ENCODE results near the gene CELA3A.
"Not testable (repeated sequence)": the region's sequence is repeated elsewhere in the genome, so short reads cannot be mapped to it uniquely, and the experiment has no call there.

Gene CELA3A

GRCh38 chr1:21976703-21977239, 24.7 kb upstream of the CELA3A start, which contains the start of gene CELA3B:
CELA3B (plus strand) TSS chr1:21977022; CDS start chr1:21977040, 18 bp downstream.
- in situ Hi-C loops (cut with HindIII; ENCODE audit: low pct_unique_long_range_greater_than_20kb, low sequenced_read_pairs); DNase-seq (ENCODE audit: low read depth in 1 of 2, low spot score in 1 of 2): not testable (repeated sequence)

DNA sequence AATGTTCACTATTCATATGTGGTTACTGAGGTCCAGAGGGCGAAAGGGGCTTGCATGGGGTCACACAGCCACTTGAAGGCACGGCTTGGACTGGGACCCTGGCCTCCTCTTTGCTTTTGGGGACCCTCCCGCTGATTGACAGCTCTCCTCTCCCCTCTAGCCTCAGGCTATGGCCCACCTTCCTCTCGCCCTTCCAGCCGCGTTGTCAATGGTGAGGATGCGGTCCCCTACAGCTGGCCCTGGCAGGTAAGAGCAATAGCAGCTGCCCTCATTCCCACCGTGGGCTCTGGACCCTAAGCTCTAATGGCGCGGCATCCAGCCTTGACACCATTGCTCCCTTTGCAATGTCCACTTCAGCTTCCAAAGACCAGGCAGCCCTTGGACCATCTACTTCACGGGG, 23.2 kb upstream of the CELA3A start:
- DNase-seq (ENCODE audit: low read depth in 1 of 2, low spot score in 1 of 2); in situ Hi-C loops (cut with HindIII; ENCODE audit: low pct_unique_long_range_greater_than_20kb, low sequenced_read_pairs): not testable (repeated sequence)

DNA sequence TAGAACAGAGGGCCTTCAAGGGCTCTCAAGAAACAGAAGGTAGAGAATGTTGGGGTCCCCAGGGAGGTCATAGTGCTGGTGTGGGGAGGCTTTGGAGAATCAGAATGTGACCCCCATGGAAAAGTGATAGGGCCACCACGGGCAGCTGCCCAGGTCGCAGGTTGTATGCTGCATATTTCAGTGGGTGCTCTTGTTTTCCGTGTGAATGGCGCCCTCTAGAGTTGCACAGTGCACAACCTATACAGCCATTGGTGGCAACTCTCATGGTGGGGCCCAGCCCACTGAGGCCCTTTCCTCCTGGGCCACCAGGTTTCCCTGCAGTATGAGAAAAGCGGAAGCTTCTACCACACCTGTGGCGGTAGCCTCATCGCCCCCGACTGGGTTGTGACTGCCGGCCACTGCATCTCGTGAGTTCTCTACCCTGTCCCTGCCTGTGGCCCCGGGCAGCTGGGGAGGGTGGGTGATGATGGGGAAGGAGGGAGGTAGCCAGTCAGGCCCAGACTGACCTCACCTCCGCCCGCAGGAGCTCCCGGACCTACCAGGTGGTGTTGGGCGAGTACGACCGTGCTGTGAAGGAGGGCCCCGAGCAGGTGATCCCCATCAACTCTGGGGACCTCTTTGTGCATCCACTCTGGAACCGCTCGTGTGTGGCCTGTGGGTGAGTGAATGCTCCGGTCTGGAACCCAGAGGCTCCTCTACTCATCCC, 20.8 kb upstream of the CELA3A start:
- DNase-seq (ENCODE audit: low read depth in 1 of 2, low spot score in 1 of 2); in situ Hi-C loops (cut with HindIII; ENCODE audit: low pct_unique_long_range_greater_than_20kb, low sequenced_read_pairs): not testable (repeated sequence)

DNA sequence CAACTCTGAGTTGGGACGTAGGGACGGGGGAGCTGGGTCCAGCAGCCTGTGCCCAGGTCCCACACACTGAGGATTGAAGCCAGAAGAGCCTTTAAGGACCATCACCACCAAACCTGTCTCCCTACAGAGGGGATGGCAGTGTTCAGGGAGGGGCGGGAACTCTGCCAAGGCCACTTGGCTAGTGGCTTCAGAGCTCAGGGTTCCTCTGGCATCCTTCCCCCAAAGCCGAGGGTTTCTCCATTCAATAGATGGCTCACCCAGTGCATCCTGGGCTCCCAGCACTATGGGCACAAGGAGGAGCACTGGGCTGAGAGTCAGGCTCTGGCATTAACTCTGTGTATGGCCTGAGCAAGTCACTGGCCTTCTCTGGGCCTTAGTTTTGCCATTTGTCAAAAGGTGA, 20.2 kb upstream of the CELA3A start:
- in situ Hi-C loops (cut with HindIII; ENCODE audit: low pct_unique_long_range_greater_than_20kb, low sequenced_read_pairs); DNase-seq (ENCODE audit: low read depth in 1 of 2, low spot score in 1 of 2): not testable (repeated sequence)

- DNase-seq (ENCODE audit: low read depth in 1 of 2, low spot score in 1 of 2); in situ Hi-C loops (cut with HindIII; ENCODE audit: low pct_unique_long_range_greater_than_20kb, low sequenced_read_pairs): not testable (repeated sequence)
These were observed 19.3 kb upstream of the CELA3A start for GRCh38 chr1:21982122-21982521.

DNA sequence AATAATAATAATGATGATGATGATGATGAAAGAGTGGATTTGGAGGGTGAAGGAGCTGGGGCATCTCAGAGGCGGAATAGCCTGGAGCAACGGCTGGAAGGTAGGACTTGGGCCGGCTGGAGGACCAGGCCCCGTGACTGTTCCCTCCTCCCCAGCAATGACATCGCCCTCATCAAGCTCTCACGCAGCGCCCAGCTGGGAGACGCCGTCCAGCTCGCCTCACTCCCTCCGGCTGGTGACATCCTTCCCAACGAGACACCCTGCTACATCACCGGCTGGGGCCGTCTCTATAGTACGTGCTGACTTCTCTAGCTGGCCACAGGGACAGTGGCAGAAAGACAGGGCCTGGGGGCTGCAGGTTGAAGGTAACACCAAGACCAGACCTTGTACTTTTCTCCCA, 17.9 kb upstream of the CELA3A start:
- DNase-seq (ENCODE audit: low read depth in 1 of 2, low spot score in 1 of 2); in situ Hi-C loops (cut with HindIII; ENCODE audit: low pct_unique_long_range_greater_than_20kb, low sequenced_read_pairs): not testable (repeated sequence)

DNA sequence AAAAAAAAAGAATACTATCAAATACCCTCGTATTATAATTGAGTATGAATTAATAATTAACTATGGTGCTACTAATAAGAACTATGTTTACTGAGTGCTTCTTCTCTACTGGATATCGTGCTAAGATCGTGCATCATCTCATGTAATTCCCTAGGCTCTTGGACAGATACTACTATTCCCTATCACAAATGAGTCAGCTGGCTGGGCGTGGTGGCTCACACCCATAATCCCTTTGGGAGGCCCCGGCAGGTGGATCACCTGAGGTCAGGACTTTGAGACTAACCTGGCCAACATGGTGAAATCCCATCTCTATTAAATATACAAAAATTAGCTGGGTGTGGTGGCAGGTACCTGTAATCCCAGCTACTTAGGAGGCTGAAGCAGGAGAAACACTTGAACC, 15.6 kb upstream of the CELA3A start:
- in situ Hi-C loops (cut with HindIII; ENCODE audit: low pct_unique_long_range_greater_than_20kb, low sequenced_read_pairs); DNase-seq (ENCODE audit: low read depth in 1 of 2, low spot score in 1 of 2): not testable (repeated sequence)

DNA sequence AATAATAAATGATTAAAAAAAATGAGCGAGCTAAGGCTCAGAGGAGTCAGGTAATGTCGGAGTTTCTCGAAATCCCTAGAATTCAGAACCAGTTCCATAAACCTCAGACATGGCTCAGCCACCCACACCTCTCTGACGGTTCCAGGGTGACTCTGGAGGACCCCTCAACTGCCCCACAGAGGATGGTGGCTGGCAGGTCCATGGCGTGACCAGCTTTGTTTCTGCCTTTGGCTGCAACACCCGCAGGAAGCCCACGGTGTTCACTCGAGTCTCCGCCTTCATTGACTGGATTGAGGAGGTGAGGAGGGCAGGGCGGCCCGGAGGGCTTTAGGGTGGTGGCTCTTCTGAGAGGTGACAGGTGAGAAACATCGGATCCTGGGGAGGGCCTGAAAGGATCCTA, 15.1 kb upstream of the CELA3A start:
- DNase-seq (ENCODE audit: low read depth in 1 of 2, low spot score in 1 of 2); in situ Hi-C loops (cut with HindIII; ENCODE audit: low pct_unique_long_range_greater_than_20kb, low sequenced_read_pairs): not testable (repeated sequence)

DNA sequence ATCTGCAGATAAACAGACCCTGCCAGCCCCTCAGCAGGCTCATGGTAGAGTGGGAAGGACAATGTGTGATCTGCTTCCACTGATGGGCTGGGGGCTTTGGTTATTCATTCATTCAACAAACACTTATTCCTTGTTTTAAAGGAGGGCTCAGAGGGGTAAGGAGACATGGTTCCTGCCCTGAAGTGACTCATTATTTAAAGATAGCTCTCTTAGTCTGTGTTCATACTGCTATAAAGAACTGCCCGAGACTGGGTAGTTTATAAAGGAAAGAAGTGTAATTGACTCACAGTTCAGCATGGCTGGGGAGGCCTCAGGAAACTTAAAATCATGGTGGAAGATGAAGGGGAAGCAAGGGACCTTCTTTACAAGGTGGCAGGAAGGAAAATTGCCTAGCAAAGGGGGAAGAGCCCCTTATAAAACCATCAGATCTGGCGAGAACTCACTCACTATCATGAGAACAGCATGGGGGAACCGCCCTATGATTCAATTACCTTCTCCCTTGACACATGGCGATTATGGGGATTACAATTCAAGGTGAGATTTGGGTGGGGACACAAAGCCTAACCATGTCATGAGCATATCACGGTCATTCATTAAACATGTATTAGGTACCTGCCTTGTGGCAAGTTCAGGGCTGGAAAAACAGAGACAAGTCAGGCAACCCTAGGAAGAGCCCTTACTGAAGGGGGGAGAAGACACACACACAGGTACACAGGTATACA, 11.6 kb upstream of the CELA3A start:
- in situ Hi-C loops (cut with HindIII; ENCODE audit: low pct_unique_long_range_greater_than_20kb, low sequenced_read_pairs); DNase-seq (ENCODE audit: low read depth in 1 of 2, low spot score in 1 of 2): not testable (repeated sequence)

- DNase-seq (ENCODE audit: low read depth in 1 of 2, low spot score in 1 of 2); in situ Hi-C loops (cut with HindIII; ENCODE audit: low pct_unique_long_range_greater_than_20kb, low sequenced_read_pairs): not testable (repeated sequence)
These were observed 9.3 kb upstream of the CELA3A start for GRCh38 chr1:21992186-21992585.

DNA sequence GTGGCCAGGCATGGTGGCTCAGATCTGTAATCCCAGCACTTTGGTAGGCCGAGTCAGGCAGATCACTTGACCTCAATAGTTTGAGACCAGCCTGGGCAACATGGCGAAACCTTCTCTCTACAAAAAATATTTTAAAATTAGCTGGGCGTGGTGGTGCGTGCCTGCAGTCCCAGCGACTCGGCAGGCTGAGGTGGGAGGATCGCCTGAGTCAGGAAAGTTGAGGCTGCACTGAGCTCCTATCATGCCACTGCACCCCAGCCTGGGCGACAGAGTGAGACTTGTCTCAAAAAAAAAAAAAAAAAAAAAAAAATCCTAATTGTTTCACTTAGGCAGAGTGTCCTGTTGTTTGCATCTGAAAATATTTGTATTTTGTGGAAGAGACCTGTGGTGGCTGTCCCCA, 6.7 kb upstream of the CELA3A start:
- in situ Hi-C loops (cut with HindIII; ENCODE audit: low pct_unique_long_range_greater_than_20kb, low sequenced_read_pairs) = not testable (repeated sequence)

DNA sequence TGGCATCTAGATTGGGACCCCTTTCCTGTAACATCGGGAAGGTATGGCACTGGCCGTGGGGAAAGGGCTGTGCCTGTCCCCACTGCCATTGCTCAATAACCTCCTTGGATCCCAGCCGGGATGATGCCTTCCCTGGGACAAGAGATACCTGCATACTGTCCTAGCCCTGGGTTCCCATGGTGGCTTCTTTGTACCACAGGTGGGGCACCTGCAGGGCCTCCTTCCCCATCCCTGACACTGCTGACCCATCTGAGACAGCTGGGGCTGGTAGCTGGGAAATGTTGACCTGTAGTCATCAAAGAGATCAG, 4.8 kb upstream of the CELA3A start:
- in situ Hi-C loops (cut with HindIII; ENCODE audit: low pct_unique_long_range_greater_than_20kb, low sequenced_read_pairs); DNase-seq (ENCODE audit: low read depth in 1 of 2, low spot score in 1 of 2): not testable (repeated sequence)

More for the DNA sequence above, 6.7 kb upstream of the CELA3A start:
- DNase-seq (ENCODE audit: low read depth in 1 of 2, low spot score in 1 of 2) = not testable (repeated sequence)

DNA sequence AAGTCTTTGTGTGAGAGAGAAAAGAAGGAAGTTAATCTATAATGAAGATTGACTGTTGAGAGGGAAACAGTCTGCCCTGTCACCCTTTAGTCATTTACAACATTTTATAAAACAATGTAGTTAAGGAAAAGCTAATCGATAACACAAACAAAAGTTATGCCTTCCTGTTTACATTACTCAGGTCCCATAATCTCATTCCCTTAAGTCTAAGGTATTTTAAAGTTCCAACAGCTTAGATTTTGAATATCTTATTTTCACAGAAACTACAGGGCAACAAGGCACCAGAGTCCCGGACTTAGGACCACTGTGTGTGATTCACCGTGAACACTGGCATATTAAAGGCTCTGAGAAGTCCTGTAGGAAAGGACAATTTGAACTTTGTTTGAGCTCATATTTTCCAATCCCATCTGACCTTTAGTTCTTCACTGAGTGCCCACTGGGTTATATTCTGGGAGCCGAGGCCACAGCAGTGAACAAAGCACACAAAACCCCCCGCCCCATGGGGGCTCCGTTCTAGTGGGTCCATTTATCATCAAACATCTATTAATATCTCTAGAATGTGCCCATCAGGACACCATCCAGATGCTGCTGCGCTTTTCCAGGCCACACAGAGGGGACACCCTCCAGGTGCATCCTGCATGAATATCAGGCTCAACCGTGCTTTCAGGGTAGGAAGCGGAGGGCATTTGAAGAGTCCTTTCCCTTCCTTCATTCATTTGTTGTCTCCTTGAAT, 3.4 kb upstream of the CELA3A start:
- DNase-seq (ENCODE audit: low read depth in 1 of 2, low spot score in 1 of 2); in situ Hi-C loops (cut with HindIII; ENCODE audit: low pct_unique_long_range_greater_than_20kb, low sequenced_read_pairs): not testable (repeated sequence)

GRCh38 chr1:21998624-21999294, 2.7 kb upstream of the CELA3A start:
- in situ Hi-C loops (cut with HindIII; ENCODE audit: low pct_unique_long_range_greater_than_20kb, low sequenced_read_pairs); DNase-seq (ENCODE audit: low read depth in 1 of 2, low spot score in 1 of 2): not testable (repeated sequence)

DNA sequence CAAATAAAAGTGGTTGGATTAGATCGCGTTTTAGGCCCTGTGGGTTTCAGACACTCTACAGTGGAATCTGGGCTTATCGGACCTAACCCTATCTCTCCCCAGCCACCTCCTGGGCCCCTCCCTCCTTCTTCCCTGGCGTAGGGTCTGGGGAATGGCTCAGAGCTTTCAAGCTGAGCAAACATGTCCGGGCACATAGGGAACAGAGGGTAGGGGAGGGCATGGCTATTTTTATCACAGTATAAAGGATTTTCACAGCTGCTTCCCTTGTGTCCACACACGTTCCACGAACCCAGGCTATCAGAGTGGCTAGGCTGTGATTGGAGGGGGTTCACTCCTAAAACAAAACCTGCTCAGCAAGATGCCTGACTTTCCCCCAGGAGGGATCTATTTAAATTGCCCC, 1.8 kb upstream of the CELA3A start:
- DNase-seq (ENCODE audit: low read depth in 1 of 2, low spot score in 1 of 2); in situ Hi-C loops (cut with HindIII; ENCODE audit: low pct_unique_long_range_greater_than_20kb, low sequenced_read_pairs): not testable (repeated sequence)

GRCh38 chr1:22002461-22002860, 1.0 kb downstream of the CELA3A start:
- in situ Hi-C loops (cut with HindIII; ENCODE audit: low pct_unique_long_range_greater_than_20kb, low sequenced_read_pairs); DNase-seq (ENCODE audit: low read depth in 1 of 2, low spot score in 1 of 2): not testable (repeated sequence)

GRCh38 chr1:22002875-22003274, 1.4 kb downstream of the CELA3A start:
- DNase-seq (ENCODE audit: low read depth in 1 of 2, low spot score in 1 of 2); in situ Hi-C loops (cut with HindIII; ENCODE audit: low pct_unique_long_range_greater_than_20kb, low sequenced_read_pairs): not testable (repeated sequence)

- DNase-seq (ENCODE audit: low read depth in 1 of 2, low spot score in 1 of 2) = not testable (repeated sequence)
These were observed 2.5 kb downstream of the CELA3A start for GRCh38 chr1:22003959-22004358.

More at GRCh38 chr1:22003959-22004358, 2.5 kb downstream of the CELA3A start:
- in situ Hi-C loops (cut with HindIII; ENCODE audit: low pct_unique_long_range_greater_than_20kb, low sequenced_read_pairs) = not testable (repeated sequence)
